Stomach (tissue), 4 donors: ENCODE data around the gene SFRP5.

Experiments used
- EP300 ChIP-seq: sonication (generic); formaldehyde crosslinking; IDR thresholded peaks from one replicate; pipeline ENCODE4 v1.6.1; 2017; ENCODE audit warnings: antibody characterized with exemption
- POLR2A ChIP-seq, 4 donors: fragments of 450-650 bp; IDR thresholded peaks; one replicate each; pipeline ENCODE4 v1.6.1; 2016; ENCODE audit warnings: antibody characterized with exemption in 4 of 4, control low read depth in 2 of 4, mild to moderate bottlenecking in 1 of 4, moderate library complexity in 1 of 4
- POLR2AphosphoS5 ChIP-seq, 3 donors: sonication (generic); formaldehyde crosslinking; IDR thresholded peaks; one replicate each; pipeline ENCODE4 v1.6.1; 2016; ENCODE audit warnings: antibody characterized with exemption in 3 of 3
- TF ChIP-seq, protein P1 (sequence below), 7 experiments: fragments of 450-650 bp in 4 of 7; fragments of 200-600 bp in 3 of 7; sonication (generic) in 3 of 7; IDR thresholded peaks; one replicate each; pipeline ENCODE4 v1.5.1; 2016 to 2019; ENCODE audit warnings: antibody characterized with exemption in 7 of 7, control low read depth in 2 of 7, mild to moderate bottlenecking in 1 of 7

GRCh38 chr10:97814996-97815395 lies 43.2 kb upstream of the SFRP5 start:
- TF ChIP-seq POLR2A (IDR thresholded peaks at IDR 0.05) (no peak), EP300 (no peak), POLR2AphosphoS5 (IDR thresholded peaks at IDR 0.05) (no peak)
- TF ChIP-seq, protein P1, sequence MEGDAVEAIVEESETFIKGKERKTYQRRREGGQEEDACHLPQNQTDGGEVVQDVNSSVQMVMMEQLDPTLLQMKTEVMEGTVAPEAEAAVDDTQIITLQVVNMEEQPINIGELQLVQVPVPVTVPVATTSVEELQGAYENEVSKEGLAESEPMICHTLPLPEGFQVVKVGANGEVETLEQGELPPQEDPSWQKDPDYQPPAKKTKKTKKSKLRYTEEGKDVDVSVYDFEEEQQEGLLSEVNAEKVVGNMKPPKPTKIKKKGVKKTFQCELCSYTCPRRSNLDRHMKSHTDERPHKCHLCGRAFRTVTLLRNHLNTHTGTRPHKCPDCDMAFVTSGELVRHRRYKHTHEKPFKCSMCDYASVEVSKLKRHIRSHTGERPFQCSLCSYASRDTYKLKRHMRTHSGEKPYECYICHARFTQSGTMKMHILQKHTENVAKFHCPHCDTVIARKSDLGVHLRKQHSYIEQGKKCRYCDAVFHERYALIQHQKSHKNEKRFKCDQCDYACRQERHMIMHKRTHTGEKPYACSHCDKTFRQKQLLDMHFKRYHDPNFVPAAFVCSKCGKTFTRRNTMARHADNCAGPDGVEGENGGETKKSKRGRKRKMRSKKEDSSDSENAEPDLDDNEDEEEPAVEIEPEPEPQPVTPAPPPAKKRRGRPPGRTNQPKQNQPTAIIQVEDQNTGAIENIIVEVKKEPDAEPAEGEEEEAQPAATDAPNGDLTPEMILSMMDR (IDR thresholded peaks at IDR 0.05), result no peak
